ENCODE results near the gene PLXNC1.

DNA sequence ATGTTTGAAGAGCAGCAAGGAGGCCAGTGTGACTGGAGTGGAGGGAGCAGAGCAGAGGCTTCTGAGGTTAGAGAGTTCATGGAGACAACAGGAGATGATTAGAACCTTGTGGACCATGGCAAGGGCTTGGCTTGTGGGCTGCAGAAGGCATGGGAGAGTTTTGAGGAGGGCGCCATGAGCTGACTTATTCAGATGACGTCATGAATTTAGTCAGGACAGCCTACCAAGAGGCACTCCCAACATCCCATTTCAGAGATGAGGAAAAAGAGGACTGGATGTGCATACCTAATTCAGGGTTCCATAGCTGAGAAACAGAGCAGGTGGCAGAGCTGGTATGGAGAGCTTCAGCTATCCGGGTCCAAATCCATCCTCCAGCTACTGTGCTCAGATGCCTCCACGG is 101.8 kb downstream of the PLXNC1 start:
- TF ChIP-seq, protein P1, sequence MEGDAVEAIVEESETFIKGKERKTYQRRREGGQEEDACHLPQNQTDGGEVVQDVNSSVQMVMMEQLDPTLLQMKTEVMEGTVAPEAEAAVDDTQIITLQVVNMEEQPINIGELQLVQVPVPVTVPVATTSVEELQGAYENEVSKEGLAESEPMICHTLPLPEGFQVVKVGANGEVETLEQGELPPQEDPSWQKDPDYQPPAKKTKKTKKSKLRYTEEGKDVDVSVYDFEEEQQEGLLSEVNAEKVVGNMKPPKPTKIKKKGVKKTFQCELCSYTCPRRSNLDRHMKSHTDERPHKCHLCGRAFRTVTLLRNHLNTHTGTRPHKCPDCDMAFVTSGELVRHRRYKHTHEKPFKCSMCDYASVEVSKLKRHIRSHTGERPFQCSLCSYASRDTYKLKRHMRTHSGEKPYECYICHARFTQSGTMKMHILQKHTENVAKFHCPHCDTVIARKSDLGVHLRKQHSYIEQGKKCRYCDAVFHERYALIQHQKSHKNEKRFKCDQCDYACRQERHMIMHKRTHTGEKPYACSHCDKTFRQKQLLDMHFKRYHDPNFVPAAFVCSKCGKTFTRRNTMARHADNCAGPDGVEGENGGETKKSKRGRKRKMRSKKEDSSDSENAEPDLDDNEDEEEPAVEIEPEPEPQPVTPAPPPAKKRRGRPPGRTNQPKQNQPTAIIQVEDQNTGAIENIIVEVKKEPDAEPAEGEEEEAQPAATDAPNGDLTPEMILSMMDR (conservative IDR thresholded peaks at IDR 0.05 in 1 of 2, IDR thresholded peaks at IDR 0.05 in 1 of 2; ENCODE audit: extremely low read depth in 1 of 2, insufficient read depth in 1 of 2, low read depth in 1 of 2, low read length in 2 of 2), result no peak
- no peak for TF ChIP-seq EZH2 (IDR thresholded peaks at IDR 0.05; ENCODE audit: borderline replicate concordance, low read length)

Measured in mammary epithelial cell (primary cell).